Adrenal gland (tissue), 12 donors: ENCODE results near the gene LCMT2. TPM values are rescaled to one million over a fixed set of nuclear protein-coding genes. Genes with fewer than 3 reads are reported as not detected.

Experiments used
- DNase-seq, 7 donors: peaks; one replicate each; pipeline ENCODE4 v3.0.0-alpha.2; 2019 to 2020
- H3K27ac ChIP-seq, 5 donors: fragments of 200-600 bp; sonication (generic) in 4 of 5; 1 replicate in 3 of 5; 2 replicates in 2 of 5; pipeline versions ENCODE4 v1.5.1 to v1.8.0; 2016 to 2020; ENCODE audit warnings: mild to moderate bottlenecking in 1 of 5
- H3K27me3 ChIP-seq: fragments of 200-600 bp; 2 replicates; pipeline ENCODE4 v1.8.0; 2021
- H3K36me3 ChIP-seq, 2 donors: fragments of 200-600 bp; replicated peaks in 1 of 2; 1 replicate in 1 of 2; 2 replicates in 1 of 2; pipeline versions ENCODE4 v1.5.1 to v1.8.0; 2018 to 2022
- H3K4me1 ChIP-seq, 2 donors: fragments of 200-600 bp; replicated peaks in 1 of 2; 1 replicate in 1 of 2; 2 replicates in 1 of 2; pipeline versions ENCODE4 v1.5.1 to v1.8.0; 2018 to 2021
- H3K4me3 ChIP-seq, 4 donors: fragments of 200-600 bp; sonication (generic) in 3 of 4; one replicate each; pipeline ENCODE4 v1.5.1; 2016 to 2018
- H3K9me3 ChIP-seq, 3 donors: fragments of 200-600 bp; sonication (generic) in 1 of 3; replicated peaks in 1 of 3; 1 replicate in 2 of 3; 2 replicates in 1 of 3; pipeline versions ENCODE4 v1.5.1 to v1.8.0; 2016 to 2021
- CTCF ChIP-seq, 6 experiments: fragments of 450-650 bp in 4 of 6; fragments of 200-600 bp in 2 of 6; sonication (generic) in 1 of 6; IDR thresholded peaks; 1 replicate in 5 of 6; 2 replicates in 1 of 6; pipeline versions ENCODE4 v1.5.1 to v1.8.0; 2016 to 2021; ENCODE audit warnings: antibody characterized with exemption in 6 of 6, mild to moderate bottlenecking in 2 of 6, moderate library complexity in 1 of 6
- POLR2A ChIP-seq, 2 donors: fragments of 450-650 bp; IDR thresholded peaks; one replicate each; pipeline ENCODE4 v1.6.1; 2017; ENCODE audit warnings: antibody characterized with exemption in 2 of 2, mild to moderate bottlenecking in 2 of 2, moderate library complexity in 1 of 2
- WGBS, 4 donors: extraction: QIAGEN DNeasy Blood & Tissue Kit in 2 of 4; methylation state at CpG; one replicate each; pipeline versions ENCODE4 v1.1.5 to v1.1.7; 2013 to 2017; 5-methylcytosine and 5-hydroxymethylcytosine counted together
- intact Hi-C, 2 donors: fragments of 100-400 bp; cut with DNase I; formaldehyde crosslinking; loops; one replicate each; pipeline versions ENCODE4 v1.14.1 to v1.15.0; 2022 to 2023
- polyA plus RNA-seq, 3 donors: library from polyadenylated mRNA; stranded (reverse); fragments of 200-250 nt in 2 of 3; fragments of 350-450 nt in 1 of 3; fragmentation: Illumina TruSeq in 1 of 3; extraction: RNeasy Lipid Tissue Mini Kit (QIAGEN cat#74804) in 1 of 3; gene quantifications; one replicate each; pipeline ENCODE4 v1.2.3, GENCODE V29; 2013 to 2014
- total RNA-seq, 9 donors: library from RNA; depleted of rRNA in 4 of 9; stranded (reverse); fragments of >200 nt in 4 of 9; fragments of 120-200 nt in 1 of 9; fragmentation: NEBNext Ultra II Directional in 1 of 9; extraction: Animal tissue kit (Norgen Biotek cat#: 25700) in 1 of 9; gene quantifications; one replicate each; pipeline versions ENCODE4 v1.1.0 to v1.2.4, GENCODE V29; 2013 to 2023
- donor health status: healthy with polysubstance abuse.
- donor health status: Bipolar disorder and iron deficiency.
- donor health status: DM: yes; HTN: yes; CAD: no.
- donor health status: DM: no; HTN: no; CAD: no.
- donor health status: DM: no; HTN: no; CAD: no.
- donor health status: DM: yes; HTN: yes; CAD: no.

The LCMT2 gene
- total and polyA plus RNA-seq, 12 donors, result 2.3 to 14.0 (median 9.0) TPM

- WGBS, 4 donors, result 66 to 78% (median 69%) methylated on average over 4 of the region's 4 CpGs
- H3K36me3 ChIP-seq, result no peaks in the 10 kb centered on the region
- H3K27ac ChIP-seq, result no peak overlapping the region
- no peaks in the 10 kb centered on the region for H3K4me1 ChIP-seq
- TF ChIP-seq CTCF (IDR thresholded peaks at IDR 0.05) (no peak), POLR2A (IDR thresholded peaks at IDR 0.05) (no peak)
- no peak for DNase-seq
- intact Hi-C loops, result no loop called here
- H3K27me3 ChIP-seq, result no peaks in the 10 kb centered on the region
- no peak overlapping the region for H3K4me3 ChIP-seq
- H3K9me3 ChIP-seq, result no peaks in the 10 kb centered on the region
Observed at GRCh38 chr15:43318990-43319771, 11.2 kb downstream of the LCMT2 start.

GRCh38 chr15:43317566-43318184, 12.7 kb downstream of the LCMT2 start:
- no peak overlapping the region for H3K27ac ChIP-seq
- TF ChIP-seq CTCF (IDR thresholded peaks at IDR 0.05) (no peak), POLR2A (IDR thresholded peaks at IDR 0.05) (no peak)
- no peak for DNase-seq
- H3K4me3 ChIP-seq, result no peak overlapping the region
- no peaks in the 10 kb centered on the region for H3K36me3 ChIP-seq
- no peaks in the 10 kb centered on the region for H3K27me3 ChIP-seq
- 79 to 91% (median 81%) methylated on average over 7 to 8 of the region's 8 CpGs for WGBS, 4 donors
- intact Hi-C loops, result no loop called here
- H3K9me3 ChIP-seq, result no peaks in the 10 kb centered on the region
- no peaks in the 10 kb centered on the region for H3K4me1 ChIP-seq

- Histone ChIP-seq H3K27me3 (no peaks in the 10 kb centered on the region), H3K9me3 (no peaks in the 10 kb centered on the region), H3K27ac (no peak overlapping the region), H3K4me3 (no peak overlapping the region), H3K4me1 (no peaks in the 10 kb centered on the region), H3K36me3 (no peaks in the 10 kb centered on the region)
- TF ChIP-seq POLR2A (IDR thresholded peaks at IDR 0.05), result no peak
- no peak for TF ChIP-seq CTCF (IDR thresholded peaks at IDR 0.05)
- no peak for DNase-seq
- 79 to 95% (median 82%) methylated on average over 1 of the region's 1 CpG for WGBS, 4 donors
- intact Hi-C loops, result no loop called here
Observed at GRCh38 chr15:43316971-43317346, 13.4 kb downstream of the LCMT2 start.

GRCh38 chr15:43316016-43316970, 14.1 kb downstream of the LCMT2 start:
- Histone ChIP-seq H3K4me3 (no peak overlapping the region), H3K4me1 (no peaks in the 10 kb centered on the region), H3K27me3 (no peaks in the 10 kb centered on the region), H3K36me3 (no peaks in the 10 kb centered on the region), H3K9me3 (no peaks in the 10 kb centered on the region), H3K27ac (no peak overlapping the region)
- no peak for TF ChIP-seq POLR2A (IDR thresholded peaks at IDR 0.05)
- TF ChIP-seq CTCF (IDR thresholded peaks at IDR 0.05), result no peak
- intact Hi-C loops, result no loop called here
- WGBS, 4 donors, result 49 to 58% (median 55%) methylated on average over 6 of the region's 6 CpGs
- DNase-seq, result no peak
